Testis (tissue), 3 donors: Measurements from ENCODE around the gene ADGRA1. TPM values are rescaled to one million over a fixed set of nuclear protein-coding genes. Genes with fewer than 3 reads are reported as not detected.

Source experiments
- DNase-seq: peaks from one replicate; pipeline ENCODE4 v3.0.0-alpha.2; 2019
- H3K27ac ChIP-seq, 2 donors: fragments of 200-600 bp; sonication (generic); one replicate each; pipeline ENCODE4 v1.5.1; 2019
- H3K27me3 ChIP-seq: fragments of 200-600 bp; sonication (generic); one replicate; pipeline ENCODE4 v1.5.1; 2019
- H3K36me3 ChIP-seq: fragments of 200-600 bp; sonication (generic); one replicate; pipeline ENCODE4 v1.5.1; 2017; ENCODE audit warnings: low read depth; ENCODE audit errors: missing control alignments
- H3K4me1 ChIP-seq: fragments of 200-600 bp; sonication (generic); one replicate; pipeline ENCODE4 v1.5.1; 2019
- H3K4me3 ChIP-seq, 2 donors: fragments of 200-600 bp; sonication (generic); one replicate each; pipeline ENCODE4 v1.5.1; 2017 to 2019
- H3K9me3 ChIP-seq: fragments of 200-600 bp; sonication (generic); one replicate; pipeline ENCODE4 v1.5.1; 2017
- POLR2A ChIP-seq: fragments of 450-650 bp; IDR thresholded peaks from one replicate; pipeline ENCODE4 v1.6.1; 2017; ENCODE audit warnings: antibody characterized with exemption, mild to moderate bottlenecking, moderate library complexity
- WGBS, 2 donors: methylation state at CpG; one replicate each; pipeline ENCODE4 v1.1.5; 2018; 5-methylcytosine and 5-hydroxymethylcytosine counted together
- intact Hi-C: fragments of 100-400 bp; cut with DNase I; formaldehyde crosslinking; loops from one replicate; pipeline ENCODE4 v1.15.1; 2023; ENCODE audit warnings: low total_unique reads
- polyA plus RNA-seq: library from polyadenylated mRNA; stranded (reverse); fragments of 350-450 nt; fragmentation: Illumina TruSeq; extraction: RNeasy Lipid Tissue Mini Kit (QIAGEN cat#74804); gene quantifications from one replicate; pipeline ENCODE4 v1.2.3, GENCODE V29; 2014; ENCODE audit warnings: low read depth, low replicate concordance; ENCODE audit not compliant: insufficient read depth
- total RNA-seq, 2 donors: library from RNA; depleted of rRNA; stranded (reverse); fragments of >200 nt; gene quantifications; one replicate each; pipeline ENCODE4 v1.2.3, GENCODE V29; 2016
- TF ChIP-seq, protein P1 (sequence below), 3 experiments: fragments of 450-650 bp in 2 of 3; fragments of 200-600 bp in 1 of 3; sonication (generic) in 1 of 3; IDR thresholded peaks; one replicate each; pipeline ENCODE4 v1.5.1; 2016 to 2019; ENCODE audit warnings: antibody characterized with exemption in 3 of 3, mild to moderate bottlenecking in 2 of 3, moderate library complexity in 1 of 3

The ADGRA1 gene
- total and polyA plus RNA-seq, 3 donors from 2014 or later = 0.95 to 1.4 (median 1.1) TPM

DNA sequence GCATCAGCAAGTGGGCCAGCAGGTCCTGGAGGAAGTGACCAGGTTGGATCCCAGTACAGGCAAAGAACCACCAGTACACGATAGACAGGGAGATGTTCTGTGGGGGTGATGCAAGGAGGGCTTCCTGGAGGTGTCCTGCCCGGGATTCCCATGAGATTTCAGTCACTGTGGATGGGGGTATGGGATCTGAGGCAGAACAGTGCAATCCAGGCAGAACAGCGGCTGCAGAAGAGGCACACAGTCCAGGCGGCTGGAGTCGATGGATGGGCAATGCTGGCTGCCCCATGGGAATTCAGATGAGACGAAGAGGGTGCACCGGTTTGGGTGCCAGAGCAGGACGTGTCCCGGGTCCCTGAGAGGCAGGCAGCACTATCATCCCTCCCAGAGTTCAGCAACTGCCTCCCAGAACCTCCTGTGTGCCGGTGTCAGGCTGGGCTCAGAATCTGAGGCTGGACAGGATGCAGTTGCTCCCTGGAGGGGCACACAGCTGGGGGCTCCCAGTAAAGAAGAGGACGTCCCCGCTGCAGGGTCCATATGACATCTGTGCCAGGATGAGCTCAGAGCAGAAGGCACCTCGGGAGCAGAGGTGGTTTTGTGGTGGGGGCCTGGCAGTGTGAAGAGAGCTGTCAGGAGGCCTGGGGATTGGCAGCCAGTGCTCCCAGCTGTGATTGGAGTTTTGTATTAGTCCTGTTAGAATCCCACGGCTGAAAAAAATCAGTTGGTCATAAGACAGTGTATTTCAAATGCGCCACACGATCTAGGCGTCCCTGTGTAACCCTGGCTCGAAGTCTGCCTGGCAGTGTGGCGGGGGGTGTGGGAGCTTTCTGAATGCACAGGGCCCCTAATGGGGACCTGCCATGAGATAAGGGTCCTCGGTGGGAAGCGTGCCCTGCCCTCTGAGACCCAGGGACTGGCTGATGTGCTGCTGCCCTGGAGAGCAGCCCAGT is 75.5 kb downstream of the ADGRA1 start:
- H3K27me3 ChIP-seq = no peaks in the 10 kb centered on the region
- H3K4me1 ChIP-seq = peaks cover 21% of the 10 kb centered on the region
- 78 to 85% methylated on average over 20 to 21 of the region's 21 CpGs for WGBS, 2 donors
- H3K4me3 ChIP-seq = no peak overlapping the region
- intact Hi-C loops = no loop called here
- TF ChIP-seq, protein P1, sequence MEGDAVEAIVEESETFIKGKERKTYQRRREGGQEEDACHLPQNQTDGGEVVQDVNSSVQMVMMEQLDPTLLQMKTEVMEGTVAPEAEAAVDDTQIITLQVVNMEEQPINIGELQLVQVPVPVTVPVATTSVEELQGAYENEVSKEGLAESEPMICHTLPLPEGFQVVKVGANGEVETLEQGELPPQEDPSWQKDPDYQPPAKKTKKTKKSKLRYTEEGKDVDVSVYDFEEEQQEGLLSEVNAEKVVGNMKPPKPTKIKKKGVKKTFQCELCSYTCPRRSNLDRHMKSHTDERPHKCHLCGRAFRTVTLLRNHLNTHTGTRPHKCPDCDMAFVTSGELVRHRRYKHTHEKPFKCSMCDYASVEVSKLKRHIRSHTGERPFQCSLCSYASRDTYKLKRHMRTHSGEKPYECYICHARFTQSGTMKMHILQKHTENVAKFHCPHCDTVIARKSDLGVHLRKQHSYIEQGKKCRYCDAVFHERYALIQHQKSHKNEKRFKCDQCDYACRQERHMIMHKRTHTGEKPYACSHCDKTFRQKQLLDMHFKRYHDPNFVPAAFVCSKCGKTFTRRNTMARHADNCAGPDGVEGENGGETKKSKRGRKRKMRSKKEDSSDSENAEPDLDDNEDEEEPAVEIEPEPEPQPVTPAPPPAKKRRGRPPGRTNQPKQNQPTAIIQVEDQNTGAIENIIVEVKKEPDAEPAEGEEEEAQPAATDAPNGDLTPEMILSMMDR (IDR thresholded peaks at IDR 0.05) = no peak
- TF ChIP-seq POLR2A = no peak
- no peaks in the 10 kb centered on the region for H3K36me3 ChIP-seq
- no peak for DNase-seq
- no peak overlapping the region for H3K27ac ChIP-seq
- no peaks in the 10 kb centered on the region for H3K9me3 ChIP-seq

DNA sequence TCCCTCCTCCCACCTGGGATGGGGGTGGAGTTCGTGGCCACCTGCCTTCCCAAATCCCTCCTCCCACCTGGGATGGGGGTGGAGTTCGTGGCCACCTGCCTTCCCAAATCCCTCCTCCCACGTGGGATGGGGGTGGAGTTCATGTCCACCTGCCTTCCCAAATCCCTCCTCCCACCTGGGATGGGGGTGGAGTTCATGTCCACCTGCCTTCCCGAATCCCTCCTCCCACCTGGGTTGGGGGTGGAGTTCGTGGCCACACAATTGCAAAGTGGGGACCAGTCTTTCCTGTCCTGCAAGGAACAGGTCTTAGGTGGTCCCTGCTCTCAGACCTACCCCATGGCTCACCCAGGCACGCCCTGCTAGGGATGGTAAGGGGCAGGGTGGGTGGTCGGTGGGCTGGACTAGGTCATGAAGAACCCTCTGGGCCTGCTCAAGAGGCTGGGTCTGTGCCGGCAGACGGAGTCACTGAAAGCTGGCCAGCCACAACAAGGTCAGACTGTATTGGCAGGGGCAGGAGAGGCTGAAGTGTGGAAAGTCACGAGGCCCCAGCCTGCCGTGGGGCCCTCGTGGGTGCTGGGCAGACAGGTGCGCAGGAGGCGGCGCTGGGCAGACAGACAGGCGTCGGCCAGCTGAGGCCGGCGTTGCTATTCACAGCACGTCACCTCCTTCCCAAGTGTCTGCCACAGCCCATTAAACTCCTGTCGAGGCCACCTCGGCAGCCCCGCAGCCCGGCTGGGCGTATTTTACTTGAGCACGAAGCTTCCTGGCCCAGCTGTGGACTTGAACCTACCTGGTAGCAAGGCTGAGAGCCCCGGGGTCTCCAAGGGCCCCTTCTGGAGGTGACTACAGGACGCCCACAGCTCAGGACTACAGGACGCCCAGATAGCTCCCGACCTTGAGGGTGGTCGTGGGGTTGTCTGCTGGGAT is 76.4 kb downstream of the ADGRA1 start:
- WGBS, 2 donors = 70 to 79% methylated on average over 14 to 31 of the region's 31 CpGs
- H3K27me3 ChIP-seq = no peaks in the 10 kb centered on the region
- intact Hi-C loops = no loop called here
- no peaks in the 10 kb centered on the region for H3K36me3 ChIP-seq
- H3K4me1 ChIP-seq = peaks cover 18% of the 10 kb centered on the region
- TF ChIP-seq, protein P1 (IDR thresholded peaks at IDR 0.05) = no peak
- TF ChIP-seq POLR2A = no peak
- DNase-seq = no peak
- H3K27ac ChIP-seq = no peak overlapping the region
- H3K9me3 ChIP-seq = no peaks in the 10 kb centered on the region
- no peak overlapping the region for H3K4me3 ChIP-seq

DNA sequence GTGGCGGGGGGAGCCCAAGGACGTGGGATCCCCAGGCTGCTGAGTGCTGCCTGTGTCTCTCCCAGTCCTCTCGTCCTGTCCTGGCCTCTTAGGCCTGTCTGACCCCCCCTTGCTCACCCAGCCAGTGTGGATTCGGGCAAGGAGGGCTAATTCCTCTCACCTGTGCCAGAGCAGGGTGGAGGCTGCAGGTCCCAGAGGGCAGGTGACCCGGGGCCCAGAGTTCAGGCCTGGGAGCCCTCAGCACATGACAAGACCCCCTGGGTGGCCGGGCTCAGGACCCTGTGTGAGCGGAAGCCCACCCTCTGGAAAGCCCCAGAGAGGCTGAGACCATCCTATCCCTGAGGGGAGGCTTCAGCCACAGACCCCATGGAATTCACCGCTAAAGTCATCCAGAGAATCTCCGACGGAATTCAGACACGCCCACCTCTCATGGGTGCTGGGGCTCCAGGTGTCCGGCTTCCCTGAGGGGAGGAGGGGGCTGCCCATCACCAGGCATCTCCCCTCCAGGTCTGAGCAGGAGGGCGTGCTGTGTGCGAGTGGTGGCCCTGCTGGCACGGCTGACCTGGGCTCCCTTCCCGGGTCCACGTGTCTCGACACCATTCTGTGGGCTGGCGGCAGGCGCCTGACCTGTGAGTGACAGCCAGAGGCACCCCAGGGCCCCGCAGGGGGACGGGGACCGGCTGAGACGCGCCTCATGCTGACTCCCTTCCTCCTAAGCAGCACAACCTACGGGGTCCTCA is 77.3 kb downstream of the ADGRA1 start:
- no peak overlapping the region for H3K4me3 ChIP-seq
- DNase-seq = no peak
- intact Hi-C loops = no loop called here
- H3K4me1 ChIP-seq = peaks cover 17% of the 10 kb centered on the region
- TF ChIP-seq, protein P1 (IDR thresholded peaks at IDR 0.05) = no peak
- TF ChIP-seq POLR2A = no peak
- no peak overlapping the region for H3K27ac ChIP-seq
- H3K27me3 ChIP-seq = no peaks in the 10 kb centered on the region
- no peaks in the 10 kb centered on the region for H3K36me3 ChIP-seq
- H3K9me3 ChIP-seq = no peaks in the 10 kb centered on the region
- WGBS, 2 donors = 83 to 89% methylated on average over 9 to 26 of the region's 26 CpGs

DNA sequence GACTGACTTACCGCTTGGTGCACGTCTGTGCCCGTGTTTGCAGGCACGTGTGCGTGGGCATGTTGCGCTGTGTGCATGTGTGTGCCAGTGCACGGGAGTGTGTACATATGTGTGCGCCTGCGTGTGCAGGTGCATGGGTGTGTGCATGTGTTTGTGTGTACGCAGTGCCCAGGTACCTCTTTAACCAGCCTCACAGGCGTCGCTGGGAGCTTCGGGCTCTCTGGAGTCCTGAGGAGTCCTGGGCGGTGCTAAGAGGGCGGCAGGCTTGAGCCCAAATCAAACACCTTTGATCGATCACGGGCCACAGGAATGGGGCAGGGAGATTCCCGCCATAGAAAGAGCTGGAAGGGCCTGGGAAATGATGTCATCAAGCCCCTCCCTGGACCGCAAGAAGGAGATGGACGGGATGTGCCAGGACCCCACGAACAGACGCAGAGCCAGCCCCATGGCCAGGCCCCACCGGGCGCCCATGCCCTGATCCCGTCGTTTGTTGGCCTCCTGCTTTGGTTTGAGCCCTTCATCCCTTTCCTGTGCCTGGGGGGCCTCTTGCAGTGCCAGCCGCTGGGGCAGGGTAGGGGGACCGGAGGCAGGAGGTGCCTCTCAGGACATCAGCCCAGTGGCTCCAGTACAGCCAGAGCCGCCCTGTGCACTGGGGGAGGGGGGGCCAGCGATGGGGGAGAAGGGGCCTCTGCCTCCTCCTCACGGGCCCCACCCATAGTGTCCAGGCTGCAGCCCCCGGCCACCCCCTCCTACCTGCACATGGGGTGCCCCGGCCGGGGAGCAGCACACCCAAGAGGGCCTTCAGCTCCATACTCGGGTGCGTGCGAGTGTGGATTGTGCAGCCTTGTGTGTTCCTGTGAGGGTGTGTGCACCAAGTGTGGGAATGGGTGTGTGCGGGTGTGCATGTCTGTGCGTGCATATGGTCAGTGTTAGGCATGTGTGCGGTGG is 78.1 kb downstream of the ADGRA1 start:
- 95% methylated on average over 27 to 40 of the region's 40 CpGs for WGBS, 2 donors
- no peak for TF ChIP-seq POLR2A
- TF ChIP-seq, protein P1 (IDR thresholded peaks at IDR 0.05) = no peak
- H3K4me3 ChIP-seq = no peak overlapping the region
- H3K36me3 ChIP-seq = no peaks in the 10 kb centered on the region
- no peak for DNase-seq
- H3K4me1 ChIP-seq = peaks cover 15% of the 10 kb centered on the region
- H3K9me3 ChIP-seq = no peaks in the 10 kb centered on the region
- no peak overlapping the region for H3K27ac ChIP-seq
- intact Hi-C loops = no loop called here
- H3K27me3 ChIP-seq = no peaks in the 10 kb centered on the region
